Fibroblast of lung (primary cell): ENCODE data around the gene CAPN8. TPM values are rescaled to one million over a fixed set of nuclear protein-coding genes. Genes with fewer than 3 reads are reported as not detected.

Experiments
- DNase-seq, 2 donors: peaks; one replicate each; pipeline versions ENCODE4 v3.0.0 to v3.0.0-alpha.2; 2010; ENCODE audit warnings: low read depth in 2 of 2
- H2AFZ ChIP-seq: 2 replicates; pipeline ENCODE4 v1.5.1; 2012; ENCODE audit warnings: low read length, control low read depth, inconsistent platforms
- H3K27ac ChIP-seq: 2 replicates; pipeline ENCODE4 v1.5.1; 2011; ENCODE audit warnings: low read length, control low read depth; ENCODE audit not compliant: insufficient read depth
- H3K27me3 ChIP-seq: 2 replicates; pipeline ENCODE4 v1.5.1; 2011; ENCODE audit warnings: mild to moderate bottlenecking, low read length; ENCODE audit not compliant: control insufficient read depth, insufficient read depth
- H3K36me3 ChIP-seq: 2 replicates; pipeline ENCODE4 v1.5.1; 2011; ENCODE audit warnings: low read length; ENCODE audit not compliant: control insufficient read depth, insufficient read depth
- H3K4me1 ChIP-seq: 2 replicates; pipeline ENCODE4 v1.5.1; 2011; ENCODE audit warnings: low read length; ENCODE audit not compliant: control insufficient read depth, insufficient read depth; ENCODE audit errors: extremely low read depth
- H3K4me2 ChIP-seq: 2 replicates; pipeline ENCODE4 v1.5.1; 2011; ENCODE audit warnings: low read length, control low read depth; ENCODE audit not compliant: insufficient read depth; ENCODE audit errors: extremely low read depth
- H3K4me3 ChIP-seq, 4 experiments: fragments of 200-600 bp in 1 of 4; sonication (generic) in 1 of 4; replicated peaks in 1 of 4; 2 replicates each; pipeline ENCODE4 v1.5.1; 2011 to 2016; ENCODE audit warnings: low read length in 4 of 4, low read depth in 3 of 4, mild to moderate bottlenecking in 3 of 4, control low read depth in 2 of 4, inconsistent platforms in 1 of 4, mixed read lengths in 1 of 4; ENCODE audit not compliant: insufficient read depth in 1 of 4; ENCODE audit errors: control extremely low read depth in 1 of 4
- H3K79me2 ChIP-seq: 2 replicates; pipeline ENCODE4 v1.5.1; 2012; ENCODE audit warnings: mild to moderate bottlenecking, low read length, inconsistent platforms; ENCODE audit not compliant: control insufficient read depth, insufficient read depth
- H3K9ac ChIP-seq: 2 replicates; pipeline ENCODE4 v1.5.1; 2011; ENCODE audit warnings: mild to moderate bottlenecking, low read length, control low read depth; ENCODE audit not compliant: insufficient read depth
- H3K9me3 ChIP-seq: 2 replicates; pipeline ENCODE4 v1.5.1; 2012; ENCODE audit warnings: low read depth, low read length; ENCODE audit not compliant: control insufficient read depth, insufficient read depth
- H4K20me1 ChIP-seq: 2 replicates; pipeline ENCODE4 v1.5.1; 2011; ENCODE audit warnings: low read length; ENCODE audit not compliant: control insufficient read depth, insufficient read depth; ENCODE audit errors: extremely low read depth
- CTCF ChIP-seq, 2 donors: IDR thresholded peaks in 1 of 2; conservative IDR thresholded peaks in 1 of 2; 1 replicate in 1 of 2; 2 replicates in 1 of 2; pipeline ENCODE4 v1.5.1; 2011 to 2012; ENCODE audit warnings: low read length in 2 of 2, control low read depth in 1 of 2, inconsistent platforms in 1 of 2, low read depth in 1 of 2, mild to moderate bottlenecking in 1 of 2
- EZH2 ChIP-seq: IDR thresholded peaks from 2 replicates; pipeline ENCODE4 v1.5.1; 2012; ENCODE audit warnings: low read length, control low read depth, mild to moderate bottlenecking; ENCODE audit errors: missing control alignments
- polyA plus RNA-seq, 2 donors: library from polyadenylated mRNA; depleted of rRNA in 1 of 2; stranded (reverse) in 1 of 2; unstranded in 1 of 2; fragments of >200 nt; gene quantifications; 2 replicates each; pipeline ENCODE4 v1.2.1, GENCODE V29; 2011 to 2012; ENCODE audit warnings: missing spikeins in 1 of 2
- total RNA-seq: library from RNA; depleted of rRNA; stranded (reverse); fragments of >200 nt; gene quantifications from 2 replicates; pipeline ENCODE4 v1.2.1, GENCODE V29; 2014

CAPN8 gene
- total and polyA plus RNA-seq, 2 donors (not counting 1 experiment from before 2014, with no cell fraction given) = not detected

DNA sequence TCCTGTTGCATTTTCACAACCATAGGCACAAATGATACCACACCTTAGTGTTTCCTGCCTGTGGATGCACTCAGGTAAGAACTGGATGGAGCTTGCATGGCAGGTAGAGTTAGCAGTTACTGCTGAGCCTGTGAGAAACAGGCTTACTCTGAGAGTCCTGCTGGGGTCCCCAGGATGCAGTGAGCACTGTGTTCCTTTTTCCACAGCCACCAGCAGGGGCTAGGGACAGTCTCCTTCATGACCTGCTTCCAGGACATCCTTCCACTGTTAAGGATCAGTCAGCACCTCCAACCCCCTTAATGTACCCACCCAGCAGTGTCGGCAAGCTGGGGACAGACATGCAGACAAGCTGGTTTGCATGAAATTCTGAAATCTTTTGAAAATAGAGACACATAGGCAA is 16.3 kb downstream of the CAPN8 start:
- DNase-seq = no peak
- no peaks in the 10 kb centered on the region for H3K4me1 ChIP-seq
- H3K79me2 ChIP-seq = no peaks in the 10 kb centered on the region
- H3K27me3 ChIP-seq = peaks cover 12% of the 10 kb centered on the region
- no peak overlapping the region for H3K4me2 ChIP-seq
- no peaks in the 10 kb centered on the region for H3K36me3 ChIP-seq
- no peak for TF ChIP-seq CTCF (conservative IDR thresholded peaks at IDR 0.05 in 1 of 2, IDR thresholded peaks at IDR 0.05 in 1 of 2; ENCODE audit: low read depth in 1 of 2, low read length in 2 of 2)
- no peak for TF ChIP-seq EZH2
- H3K4me3 ChIP-seq = no peak overlapping the region
- H3K27ac ChIP-seq = no peak overlapping the region
- H2AFZ ChIP-seq = no peak overlapping the region
- no peaks in the 10 kb centered on the region for H4K20me1 ChIP-seq
- no peak overlapping the region for H3K9ac ChIP-seq
- no peaks in the 10 kb centered on the region for H3K9me3 ChIP-seq

DNA sequence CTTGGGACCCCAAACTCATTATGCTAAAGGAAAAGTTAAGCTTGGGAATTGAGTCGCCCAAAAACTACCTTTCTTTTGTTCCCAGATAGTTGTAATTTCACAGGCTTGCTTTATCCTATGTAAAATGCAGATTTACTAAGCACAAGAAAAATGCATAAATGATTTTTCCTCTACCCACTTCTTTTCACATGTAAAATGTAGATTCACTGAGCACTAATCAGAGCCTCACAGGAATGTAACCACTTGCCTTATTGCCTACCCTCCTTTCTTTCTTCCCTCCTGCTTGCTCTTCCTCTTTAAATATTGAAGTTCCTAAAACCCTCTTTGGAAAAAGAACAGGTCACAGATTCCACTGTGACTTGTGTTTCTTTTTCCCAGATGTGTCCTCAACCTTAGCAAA is 18.3 kb downstream of the CAPN8 start:
- Histone ChIP-seq H3K27me3 (peaks cover 22% of the 10 kb centered on the region), H3K4me1 (no peaks in the 10 kb centered on the region), H4K20me1 (no peaks in the 10 kb centered on the region), H3K9me3 (no peaks in the 10 kb centered on the region), H3K4me2 (no peak overlapping the region), H2AFZ (no peak overlapping the region), H3K9ac (no peak overlapping the region), H3K36me3 (no peaks in the 10 kb centered on the region), H3K79me2 (no peaks in the 10 kb centered on the region), H3K4me3 (no peak overlapping the region), H3K27ac (no peak overlapping the region)
- no peak for DNase-seq
- TF ChIP-seq EZH2 = no peak
- TF ChIP-seq CTCF (conservative IDR thresholded peaks at IDR 0.05 in 1 of 2, IDR thresholded peaks at IDR 0.05 in 1 of 2; ENCODE audit: low read depth in 1 of 2, low read length in 2 of 2) = no peak

GRCh38 chr1:223645903-223646302 is 19.6 kb downstream of the CAPN8 start:
- DNase-seq = no peak
- H3K4me3 ChIP-seq = no peak overlapping the region

More at GRCh38 chr1:223645903-223646302, 19.6 kb downstream of the CAPN8 start:
- no peaks in the 10 kb centered on the region for H3K9me3 ChIP-seq
- H3K4me2 ChIP-seq = no peak overlapping the region
- no peak for TF ChIP-seq CTCF (conservative IDR thresholded peaks at IDR 0.05 in 1 of 2, IDR thresholded peaks at IDR 0.05 in 1 of 2; ENCODE audit: low read depth in 1 of 2, low read length in 2 of 2)
- TF ChIP-seq EZH2 = no peak
- no peak overlapping the region for H2AFZ ChIP-seq
- no peak overlapping the region for H3K9ac ChIP-seq
- H3K27me3 ChIP-seq = peaks cover 25% of the 10 kb centered on the region
- no peaks in the 10 kb centered on the region for H3K36me3 ChIP-seq
- no peaks in the 10 kb centered on the region for H4K20me1 ChIP-seq
- no peak overlapping the region for H3K27ac ChIP-seq
- H3K4me1 ChIP-seq = no peaks in the 10 kb centered on the region
- H3K79me2 ChIP-seq = no peaks in the 10 kb centered on the region
